IMR-90 (cell line): ENCODE measurements around the gene GRID1. TPM values are rescaled to one million over a fixed set of nuclear protein-coding genes. Genes with fewer than 3 reads are reported as not detected.

Experiments
- ATAC-seq: fragments of 200-7000 bp; cut with Tn5 transposase; 2 replicates; pipeline ENCODE4 v1.9.1; 2020; ENCODE audit warnings: low read depth, mild to moderate bottlenecking, moderate library complexity
- BruUV-seq: library from RNA; stranded (reverse); fragments of 400-500 nt; replicated peaks from 2 replicates; lab custom pipeline; 2021; lab: Mats Ljungman, UMichigan
- CTCF ChIA-PET: fragments of 300-600 bp; formaldehyde crosslinking; extraction: SDS; loops from one replicate; lab custom pipeline; 2021; ENCODE audit warnings: antibody characterized with exemption; lab: Yijun Ruan, JAX
- POLR2A ChIA-PET: fragments of 300-600 bp; sonication (Branson Sonifier 250); formaldehyde crosslinking; loops from one replicate; lab custom pipeline; 2022; ENCODE audit warnings: antibody characterized with exemption; ENCODE audit not compliant: unreplicated experiment; lab: Charles Lee
- DNase-seq: peaks from one replicate; pipeline ENCODE4 v3.0.0; 2013
- H2AFZ ChIP-seq: replicated peaks from 2 replicates; pipeline ENCODE3; 2013; ENCODE audit warnings: low read length, mild to moderate bottlenecking; ENCODE audit not compliant: poor library complexity
- H2AK5ac ChIP-seq: 2 replicates; pipeline ENCODE4 v1.6.1; 2013; ENCODE audit warnings: low read depth, low read length, inconsistent platforms
- H2AK9ac ChIP-seq: replicated peaks from 2 replicates; pipeline ENCODE3; 2013; ENCODE audit warnings: mild to moderate bottlenecking, low read depth, low read length, moderate library complexity; ENCODE audit not compliant: poor library complexity
- H2BK120ac ChIP-seq: 2 replicates; pipeline ENCODE4 v1.6.1; 2013; ENCODE audit warnings: low read depth, low read length, inconsistent platforms
- H2BK15ac ChIP-seq: 3 replicates; pipeline ENCODE4 v1.6.1; 2013; ENCODE audit warnings: low read depth, low read length, inconsistent platforms
- H2BK20ac ChIP-seq: 2 replicates; pipeline ENCODE4 v1.6.1; 2013; ENCODE audit warnings: low read depth, mild to moderate bottlenecking, inconsistent platforms, low read length, moderate library complexity
- H2BK5ac ChIP-seq: 2 replicates; pipeline ENCODE4 v1.6.1; 2013; ENCODE audit warnings: mild to moderate bottlenecking, low read depth, low read length, inconsistent platforms; ENCODE audit not compliant: poor library complexity, severe bottlenecking
- H3K14ac ChIP-seq: replicated peaks from 2 replicates; pipeline ENCODE4 v1.6.1; 2013; ENCODE audit warnings: low read depth, low read length, inconsistent platforms
- H3K18ac ChIP-seq: 2 replicates; pipeline ENCODE4 v1.6.1; 2013; ENCODE audit warnings: low read depth, low read length, control low read depth
- H3K23ac ChIP-seq: 2 replicates; pipeline ENCODE4 v1.6.1; 2013; ENCODE audit warnings: low read depth, low read length, inconsistent platforms
- H3K27ac ChIP-seq: 2 replicates; pipeline ENCODE4 v1.5.1; 2013; ENCODE audit warnings: mild to moderate bottlenecking, control low read depth, low read length; ENCODE audit not compliant: insufficient read depth
- H3K27me3 ChIP-seq: 2 replicates; pipeline ENCODE4 v1.6.1; 2013; ENCODE audit warnings: low read length; ENCODE audit not compliant: control insufficient read depth, insufficient read depth
- H3K36me3 ChIP-seq: 2 replicates; pipeline ENCODE4 v1.6.1; 2013; ENCODE audit warnings: low read length, mixed read lengths; ENCODE audit not compliant: control insufficient read depth, insufficient read depth
- H3K4ac ChIP-seq: 2 replicates; pipeline ENCODE4 v1.6.1; 2013; ENCODE audit warnings: low read depth, low read length, inconsistent platforms
- H3K4me1 ChIP-seq: 2 replicates; pipeline ENCODE4 v1.6.1; 2013; ENCODE audit warnings: low read length, mixed read lengths; ENCODE audit not compliant: control insufficient read depth, insufficient read depth
- H3K4me2 ChIP-seq: 2 replicates; pipeline ENCODE4 v1.6.1; 2013; ENCODE audit warnings: low read depth, mild to moderate bottlenecking, control low read depth, low read length, moderate library complexity
- H3K4me3 ChIP-seq: 2 replicates; pipeline ENCODE4 v1.5.1; 2013; ENCODE audit warnings: low read depth, mild to moderate bottlenecking, control low read depth, low read length, moderate library complexity; ENCODE audit not compliant: insufficient read depth
- H3K56ac ChIP-seq: 2 replicates; pipeline ENCODE4 v1.6.1; 2013; ENCODE audit warnings: low read length, inconsistent platforms; ENCODE audit not compliant: insufficient read depth; ENCODE audit errors: extremely low read depth
- H3K79me1 ChIP-seq, 2 experiments: 2 replicates each; pipeline ENCODE4 v1.6.1; 2013; ENCODE audit warnings: low read length in 2 of 2, inconsistent platforms in 1 of 2, low read depth in 1 of 2
- H3K9ac ChIP-seq: 2 replicates; pipeline ENCODE4 v1.6.1; 2013; ENCODE audit warnings: low read depth, low read length, control low read depth
- H3K9me1 ChIP-seq: 2 replicates; pipeline ENCODE4 v1.6.1; 2013; ENCODE audit warnings: low read length, inconsistent platforms; ENCODE audit not compliant: insufficient read depth
- H3K9me3 ChIP-seq: 2 replicates; pipeline ENCODE4 v1.6.1; 2013; ENCODE audit warnings: low read length; ENCODE audit not compliant: control insufficient read depth, insufficient read depth
- H4K20me1 ChIP-seq: 2 replicates; pipeline ENCODE4 v1.6.1; 2013; ENCODE audit warnings: low read length, inconsistent platforms; ENCODE audit not compliant: insufficient read depth
- H4K5ac ChIP-seq: 2 replicates; pipeline ENCODE4 v1.6.1; 2013; ENCODE audit warnings: mild to moderate bottlenecking, low read depth, low read length, control low read depth
- H4K8ac ChIP-seq, 2 experiments: 2 replicates each; pipeline ENCODE4 v1.6.1; 2013; ENCODE audit warnings: low read depth in 2 of 2, low read length in 2 of 2, control low read depth in 1 of 2, inconsistent platforms in 1 of 2
- H4K91ac ChIP-seq: 2 replicates; pipeline ENCODE4 v1.6.1; 2013; ENCODE audit warnings: low read depth, low read length, inconsistent platforms; ENCODE audit not compliant: insufficient read depth
- BHLHE40 ChIP-seq: fragments of 150-350 bp; IDR thresholded peaks from 2 replicates; pipeline ENCODE4 v1.6.1; 2016; ENCODE audit warnings: mild to moderate bottlenecking, low read depth, low read length
- CHD1 ChIP-seq: IDR thresholded peaks from 2 replicates; pipeline ENCODE4 v1.6.1; 2012; ENCODE audit warnings: low read depth, low read length, improper control_type of control experiment
- ELK1 ChIP-seq: fragments of 150-350 bp; IDR thresholded peaks from 2 replicates; pipeline ENCODE4 v1.6.1; 2016; ENCODE audit warnings: low read depth, mild to moderate bottlenecking, low read length, moderate library complexity, borderline replicate concordance
- SMC3 ChIP-seq: fragments of 150-350 bp; IDR thresholded peaks from 2 replicates; pipeline ENCODE4 v1.6.1; 2016; ENCODE audit warnings: low read depth, mild to moderate bottlenecking, antibody characterized with exemption, low read length, moderate library complexity
- USF2 ChIP-seq: fragments of 150-350 bp; IDR thresholded peaks from 2 replicates; pipeline ENCODE4 v1.6.1; 2017; ENCODE audit warnings: mild to moderate bottlenecking, antibody characterized with exemption, low read length, low read depth
- WGBS, 2 experiments: methylation state at CpG; one replicate each; pipeline versions ENCODE4 v1.1.5 to v1.1.7; 2013; ENCODE audit warnings: missing lambda C conversion rate in 2 of 2; ENCODE audit not compliant: insufficient read length in 1 of 2; ENCODE audit errors: extremely low coverage in 2 of 2; 5-methylcytosine and 5-hydroxymethylcytosine counted together
- dilution Hi-C: fragments of 300-500 bp; cut with HindIII; formaldehyde crosslinking; loops from one replicate; pipeline ENCODE4 v1.14.3; 2018; ENCODE audit warnings: low sequenced_read_pairs; ENCODE audit not compliant: unreplicated experiment
- in situ Hi-C: fragments of 300-500 bp; cut with MboI; formaldehyde crosslinking; loops from 3 replicates; pipeline ENCODE4 v1.14.3; 2019; ENCODE audit warnings: low sequenced_read_pairs, inconsistent platforms, mixed read lengths
- intact Hi-C: fragments of 100-400 bp; cut with micrococcal nuclease; formaldehyde crosslinking; loops from 2 replicates; pipeline ENCODE4 v1.10.0; 2022
- polyA plus RNA-seq, 3 experiments: library from polyadenylated mRNA; depleted of rRNA; stranded (reverse); fragments of >200 nt; gene quantifications; 2 replicates each; pipeline ENCODE4 v1.2.3, GENCODE V29; 2012; ENCODE audit warnings: low replicate concordance in 1 of 3
- total RNA-seq: library from RNA; depleted of rRNA; stranded (reverse); fragments of >200 nt; gene quantifications from 2 replicates; pipeline ENCODE4 v1.2.3, GENCODE V29; 2012

The GRID1 gene
- total and polyA plus RNA-seq, 2 of the 4 experiments (the other 2 are of a cell fraction): not detected

- dilution Hi-C loops: no loop called here
- ChIA-PET POLR2A (no interaction called here), CTCF (no interaction called here)
Measured at GRCh38 chr10:85921789-85922188, 444.8 kb downstream of the GRID1 start.

More at GRCh38 chr10:85921789-85922188, 444.8 kb downstream of the GRID1 start:
- H2AFZ ChIP-seq: no peak overlapping the region
- H3K27me3 ChIP-seq: no peaks in the 10 kb centered on the region
- H4K8ac ChIP-seq: no peak overlapping the region
- DNase-seq (no peak), ATAC-seq (no peak)
- H3K4me3 ChIP-seq: no peak overlapping the region
- no peak overlapping the region for H3K27ac ChIP-seq
- peaks cover 33% of the 10 kb centered on the region for H3K9me3 ChIP-seq
- H3K9me1 ChIP-seq: no peaks in the 10 kb centered on the region
- no peak overlapping the region for H2AK9ac ChIP-seq
- WGBS, 2 experiments: no CpG with 5 or more reads among the region's 5 CpGs
- no peak overlapping the region for H3K56ac ChIP-seq
- H3K4me2 ChIP-seq: no peak overlapping the region
- H4K91ac ChIP-seq: no peak overlapping the region
- H2BK15ac ChIP-seq: no peak overlapping the region
- BruUV-seq: no TSS peak
- no peaks in the 10 kb centered on the region for H4K20me1 ChIP-seq
- no peak overlapping the region for H2BK5ac ChIP-seq
- TF ChIP-seq CHD1: no peak
- TF ChIP-seq ELK1: no peak
- TF ChIP-seq SMC3: no peak
- TF ChIP-seq USF2: no peak
- no peak for TF ChIP-seq BHLHE40
- intact Hi-C loops (no loop called here), in situ Hi-C loops (no loop called here)
- H3K9ac ChIP-seq: no peak overlapping the region
- H3K79me1 ChIP-seq: no peaks in the 10 kb centered on the region
- H2AK5ac ChIP-seq: no peak overlapping the region
- H3K18ac ChIP-seq: no peak overlapping the region
- H3K14ac ChIP-seq: no peak overlapping the region
- no peaks in the 10 kb centered on the region for H3K36me3 ChIP-seq
- no peak overlapping the region for H2BK120ac ChIP-seq
- H2BK20ac ChIP-seq: no peak overlapping the region
- H4K5ac ChIP-seq: no peak overlapping the region
- H3K4ac ChIP-seq: no peak overlapping the region
- no peak overlapping the region for H3K23ac ChIP-seq
- H3K4me1 ChIP-seq: no peaks in the 10 kb centered on the region
